Bronchial epithelial cell (primary cell): Measurements from ENCODE around the gene CHAD. TPM values are rescaled to one million over a fixed set of nuclear protein-coding genes. Genes with fewer than 3 reads are reported as not detected.

Experiments
- DNase-seq: peaks from one replicate; pipeline ENCODE4 v3.0.0-alpha.2; 2010; ENCODE audit warnings: low read depth
- FAIRE-seq: peaks from 2 replicates; lab custom pipeline; 2011; peaks lifted over from hg19 to GRCh38; lab: Jason Lieb, UNC
- H3K27me3 ChIP-seq: 2 replicates; pipeline ENCODE4 v1.5.1; 2011; ENCODE audit warnings: low read length; ENCODE audit not compliant: control insufficient read depth, insufficient read depth
- H3K36me3 ChIP-seq: 2 replicates; pipeline ENCODE4 v1.5.1; 2011; ENCODE audit warnings: low read length; ENCODE audit not compliant: control insufficient read depth, insufficient read depth
- H3K4me3 ChIP-seq: 2 replicates; pipeline ENCODE4 v1.5.1; 2011; ENCODE audit warnings: mild to moderate bottlenecking, low read depth, low read length, control low read depth
- total RNA-seq: library from RNA; depleted of rRNA; stranded (reverse); fragments of >200 nt; gene quantifications from 2 replicates; pipeline ENCODE4 v1.2.1, GENCODE V29; 2014
- TF ChIP-seq, protein P1 (sequence below): IDR thresholded peaks from 2 replicates; pipeline ENCODE4 v1.5.1; 2011; ENCODE audit warnings: mild to moderate bottlenecking, moderate library complexity, low read length, control low read depth, inconsistent platforms; ENCODE audit not compliant: insufficient read depth, severe bottlenecking

Gene CHAD
- total RNA-seq, 1 donor from 2014 or later, result not detected

DNA sequence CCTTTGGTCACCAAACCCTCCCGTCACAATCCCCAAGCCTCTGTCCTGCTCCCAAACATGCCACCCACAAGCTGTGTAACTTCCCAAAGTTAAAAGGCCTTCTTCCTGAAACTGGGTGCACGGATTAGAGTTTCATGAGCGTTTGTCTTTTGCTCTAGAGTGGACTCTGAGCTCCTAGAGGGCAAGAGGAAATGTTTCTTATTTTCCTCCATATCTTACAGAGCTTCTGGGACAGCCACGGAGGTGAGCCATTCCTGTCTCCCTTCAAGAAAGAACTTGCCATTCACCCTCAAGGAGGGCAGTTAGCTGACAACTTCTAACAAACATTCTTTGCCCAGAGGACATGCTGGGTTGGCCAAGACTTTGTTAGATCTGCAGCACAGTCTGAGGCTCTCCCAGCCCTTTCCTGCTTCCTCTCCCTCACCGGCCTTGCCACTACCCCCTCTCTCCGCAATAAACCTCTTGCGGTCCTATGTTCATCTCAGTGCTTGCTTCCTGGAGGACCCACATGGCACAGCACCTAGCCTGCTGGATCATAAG is 37.0 kb upstream of the CHAD start:
- TF ChIP-seq, protein P1, sequence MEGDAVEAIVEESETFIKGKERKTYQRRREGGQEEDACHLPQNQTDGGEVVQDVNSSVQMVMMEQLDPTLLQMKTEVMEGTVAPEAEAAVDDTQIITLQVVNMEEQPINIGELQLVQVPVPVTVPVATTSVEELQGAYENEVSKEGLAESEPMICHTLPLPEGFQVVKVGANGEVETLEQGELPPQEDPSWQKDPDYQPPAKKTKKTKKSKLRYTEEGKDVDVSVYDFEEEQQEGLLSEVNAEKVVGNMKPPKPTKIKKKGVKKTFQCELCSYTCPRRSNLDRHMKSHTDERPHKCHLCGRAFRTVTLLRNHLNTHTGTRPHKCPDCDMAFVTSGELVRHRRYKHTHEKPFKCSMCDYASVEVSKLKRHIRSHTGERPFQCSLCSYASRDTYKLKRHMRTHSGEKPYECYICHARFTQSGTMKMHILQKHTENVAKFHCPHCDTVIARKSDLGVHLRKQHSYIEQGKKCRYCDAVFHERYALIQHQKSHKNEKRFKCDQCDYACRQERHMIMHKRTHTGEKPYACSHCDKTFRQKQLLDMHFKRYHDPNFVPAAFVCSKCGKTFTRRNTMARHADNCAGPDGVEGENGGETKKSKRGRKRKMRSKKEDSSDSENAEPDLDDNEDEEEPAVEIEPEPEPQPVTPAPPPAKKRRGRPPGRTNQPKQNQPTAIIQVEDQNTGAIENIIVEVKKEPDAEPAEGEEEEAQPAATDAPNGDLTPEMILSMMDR, result no peak
- Histone ChIP-seq H3K27me3 (no peaks in the 10 kb centered on the region), H3K4me3 (no peak overlapping the region), H3K36me3 (no peaks in the 10 kb centered on the region)
- FAIRE-seq, result no peak
- peak; percentile 50 for DNase-seq

DNA sequence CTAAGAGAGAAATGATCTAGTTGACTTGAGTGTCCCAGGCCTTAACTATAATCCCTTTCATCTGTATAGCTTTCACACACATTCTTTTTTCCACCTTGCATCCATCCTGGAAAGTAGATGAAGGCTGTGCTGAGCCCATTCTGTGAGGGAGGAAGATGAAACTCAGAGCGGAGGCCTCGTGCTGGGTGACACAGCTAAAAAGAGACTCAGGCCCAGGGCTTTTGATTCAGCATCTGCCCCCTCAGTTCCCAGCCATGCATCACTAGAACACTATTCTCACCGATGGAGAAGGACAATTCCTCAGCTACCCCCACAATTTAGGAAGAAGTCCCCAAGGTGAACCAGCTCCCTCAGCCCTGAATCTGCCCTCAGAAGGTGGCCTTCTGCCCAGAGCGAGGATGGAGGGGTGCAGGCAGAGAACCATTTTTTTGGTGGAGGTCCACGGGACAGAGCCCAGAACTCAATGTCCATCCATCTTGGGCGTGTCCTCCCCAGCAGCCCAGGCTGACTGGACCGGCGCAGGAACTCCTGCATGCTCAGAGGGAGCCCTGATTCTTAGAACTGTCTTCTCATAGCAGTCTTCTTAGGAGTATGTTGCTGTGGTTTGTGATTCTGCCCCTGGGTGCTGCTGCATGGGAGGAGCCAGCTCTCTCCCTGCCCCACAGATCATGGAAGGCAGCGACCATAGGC is 33.8 kb upstream of the CHAD start:
- no peaks in the 10 kb centered on the region for H3K27me3 ChIP-seq
- H3K36me3 ChIP-seq, result no peaks in the 10 kb centered on the region
- DNase-seq (no peak), FAIRE-seq (no peak)
- no peak overlapping the region for H3K4me3 ChIP-seq
- TF ChIP-seq, protein P1, result no peak

DNA sequence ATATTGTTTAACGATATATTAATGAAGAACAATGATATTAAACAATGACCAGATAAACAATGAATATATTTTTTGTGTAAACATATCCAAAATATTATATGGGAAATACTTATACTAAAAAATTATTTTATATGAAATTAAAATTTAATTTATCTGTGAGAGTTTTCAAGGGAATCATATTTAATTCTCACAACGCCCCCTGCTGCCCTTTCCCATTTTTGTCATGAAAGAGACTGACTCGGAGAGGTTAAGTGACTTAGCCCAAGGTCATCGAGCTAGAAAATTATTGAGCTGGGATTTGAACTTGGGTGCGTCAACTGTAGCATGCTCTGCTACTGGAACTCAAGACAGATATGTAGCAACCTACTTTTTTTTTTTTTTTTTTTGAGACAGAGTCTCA is 32.4 kb upstream of the CHAD start:
- no peaks in the 10 kb centered on the region for H3K36me3 ChIP-seq
- no peak overlapping the region for H3K4me3 ChIP-seq
- DNase-seq, result no peak
- TF ChIP-seq, protein P1, result peak; percentile 27
- no peaks in the 10 kb centered on the region for H3K27me3 ChIP-seq
- FAIRE-seq, result no peak

DNA sequence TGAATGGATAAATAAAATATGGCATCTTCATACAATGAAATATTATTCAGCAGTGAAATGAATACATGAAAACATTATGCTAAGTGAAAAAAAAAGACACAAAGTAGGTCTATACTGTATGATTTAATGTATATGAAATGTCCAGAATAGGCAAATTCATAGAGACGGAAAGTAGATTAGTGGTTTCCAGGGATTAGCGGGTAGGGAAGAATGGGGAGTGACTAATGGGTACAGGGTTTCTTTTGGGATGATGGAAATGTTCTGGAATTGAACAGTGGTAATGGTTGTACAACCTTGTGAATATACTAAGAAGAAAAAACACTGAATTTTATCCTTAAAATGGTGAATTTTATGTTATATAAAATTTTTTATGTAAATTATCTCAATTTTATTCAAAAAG is 31.0 kb upstream of the CHAD start:
- Histone ChIP-seq H3K36me3 (no peaks in the 10 kb centered on the region), H3K4me3 (no peak overlapping the region), H3K27me3 (no peaks in the 10 kb centered on the region)
- FAIRE-seq (no peak), DNase-seq (no peak)
- TF ChIP-seq, protein P1, result no peak

DNA sequence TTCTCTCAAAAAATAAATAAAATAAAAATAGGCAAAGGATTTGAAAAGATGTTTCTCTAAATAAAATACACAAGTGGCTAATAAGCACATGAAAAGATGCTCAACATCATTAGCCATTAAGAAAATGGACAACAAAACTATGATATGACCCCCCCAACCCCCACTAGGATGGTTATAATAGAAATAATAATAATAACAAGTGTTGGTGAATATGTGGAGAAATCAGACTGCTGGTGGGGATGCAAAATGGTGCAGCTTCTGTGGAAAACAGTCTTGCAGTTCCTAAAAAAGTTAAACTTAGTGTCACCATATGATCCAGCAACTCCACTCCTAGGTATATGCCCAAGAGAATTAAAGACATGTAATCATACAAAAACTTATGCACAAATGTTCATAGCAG is 30.6 kb upstream of the CHAD start:
- H3K36me3 ChIP-seq, result no peaks in the 10 kb centered on the region
- no peaks in the 10 kb centered on the region for H3K27me3 ChIP-seq
- no peak overlapping the region for H3K4me3 ChIP-seq
- TF ChIP-seq, protein P1, result no peak
- FAIRE-seq, result no peak
- DNase-seq, result no peak
